ENCODE data around the gene IFT88.
"Not testable (repeated sequence)": the region's sequence is repeated elsewhere in the genome, so short reads cannot be mapped to it uniquely, and the experiment has no call there.

IFT88 gene

GRCh38 chr13:20633802-20634201, 66.8 kb downstream of the IFT88 start:
- peak; percentile 82 for DNase-seq (ENCODE audit: low spot score)

GRCh38 chr13:20636079-20636478, 69.1 kb downstream of the IFT88 start:
- no peak for DNase-seq (ENCODE audit: low spot score)

- no peak for DNase-seq (ENCODE audit: low spot score)
Observed at GRCh38 chr13:20637811-20638210, 70.9 kb downstream of the IFT88 start.

GRCh38 chr13:20647758-20648157, 80.8 kb downstream of the IFT88 start:
- DNase-seq (ENCODE audit: low spot score) = no peak

GRCh38 chr13:20652946-20653345, 86.0 kb downstream of the IFT88 start:
- no peak for DNase-seq (ENCODE audit: low spot score)

- no peak for DNase-seq (ENCODE audit: low spot score)
Observed at GRCh38 chr13:20654156-20654555, 87.2 kb downstream of the IFT88 start.

GRCh38 chr13:20658451-20659040, 91.6 kb downstream of the IFT88 start:
- DNase-seq (ENCODE audit: low spot score) = peak; percentile 53

- no peak for DNase-seq (ENCODE audit: low spot score)
Observed at GRCh38 chr13:20664351-20664750, 97.4 kb downstream of the IFT88 start.

- DNase-seq (ENCODE audit: low spot score) = no peak
Observed at GRCh38 chr13:20666948-20667347, 100.0 kb downstream of the IFT88 start.

GRCh38 chr13:20667857-20668437, 101.0 kb downstream of the IFT88 start:
- DNase-seq (ENCODE audit: low spot score) = no peak

- no peak for DNase-seq (ENCODE audit: low spot score)
Observed at GRCh38 chr13:20669162-20669561, 102.2 kb downstream of the IFT88 start.

- DNase-seq (ENCODE audit: low spot score) = no peak
Observed at GRCh38 chr13:20671789-20672188, 104.8 kb downstream of the IFT88 start.

- DNase-seq (ENCODE audit: low spot score) = no peak
Observed at GRCh38 chr13:20672772-20673171, 105.8 kb downstream of the IFT88 start.

- no peak for DNase-seq (ENCODE audit: low spot score)
Observed at GRCh38 chr13:20673715-20674114, 106.8 kb downstream of the IFT88 start.

GRCh38 chr13:20676213-20676612, 109.3 kb downstream of the IFT88 start:
- no peak for DNase-seq (ENCODE audit: low spot score)

GRCh38 chr13:20678606-20679005, 111.6 kb downstream of the IFT88 start:
- not testable (repeated sequence) for DNase-seq (ENCODE audit: low spot score)

GRCh38 chr13:20679879-20680278, 112.9 kb downstream of the IFT88 start:
- DNase-seq (ENCODE audit: low spot score) = no peak

- no peak for DNase-seq (ENCODE audit: low spot score)
Observed at GRCh38 chr13:20680416-20681080, 113.6 kb downstream of the IFT88 start.

- peak; percentile 15 for DNase-seq (ENCODE audit: low spot score)
Observed at GRCh38 chr13:20681481-20681880, 114.5 kb downstream of the IFT88 start.

- no peak for DNase-seq (ENCODE audit: low spot score)
Observed at GRCh38 chr13:20682061-20682460, 115.1 kb downstream of the IFT88 start.

GRCh38 chr13:20684041-20684440, 117.1 kb downstream of the IFT88 start:
- no peak for DNase-seq (ENCODE audit: low spot score)

- no peak for DNase-seq (ENCODE audit: low spot score)
Observed at GRCh38 chr13:20684546-20684945, 117.6 kb downstream of the IFT88 start.

- no peak for DNase-seq (ENCODE audit: low spot score)
Observed at GRCh38 chr13:20685092-20685491, 118.1 kb downstream of the IFT88 start.

- no peak for DNase-seq (ENCODE audit: low spot score)
Observed at GRCh38 chr13:20686167-20686566, 119.2 kb downstream of the IFT88 start.
